ENCODE measurements around the gene TMEM208. TPM values are rescaled to one million over a fixed set of nuclear protein-coding genes. Genes with fewer than 3 reads are reported as not detected.

Gene TMEM208
- total RNA-seq, 1 experiment from 2014 or later = 48.4 TPM

GRCh38 chr16:67202956-67203493 lies 23.9 kb upstream of the TMEM208 start:
- no peak for TF ChIP-seq ZNF416 (CRISPR knock-in tag; IDR thresholded peaks at IDR 0.05)
- no peak for TF ChIP-seq ELF4 (CRISPR knock-in tag; IDR thresholded peaks at IDR 0.05; ENCODE audit: low read depth)
- no peak for TF ChIP-seq ZNF317 (CRISPR knock-in tag; IDR thresholded peaks at IDR 0.05; ENCODE audit: borderline replicate concordance, low read depth)
- TF ChIP-seq FOXK1 (CRISPR knock-in tag; IDR thresholded peaks at IDR 0.05) = no peak
- Mint-ChIP-seq H3K27me3 (ENCODE audit: low read depth) (no peaks in the 10 kb centered on the region), H3K36me3 (peaks cover 2% of the 10 kb centered on the region; the same call in 1 of the 2 replicates), H3K27ac (no peak overlapping the region), H3K4me1 (peaks cover 9% of the 10 kb centered on the region), H3K9me3 (no peaks in the 10 kb centered on the region), H3K4me3 (no peak overlapping the region)
- DNase-seq (ENCODE audit: low spot score) (no peak), ATAC-seq (no peak)
- ChIA-PET CTCF (interaction anchor here (0.8 to 1.8 kb wide), 5 partner anchors 18 to 185 kb away, joined by 3 to 7 read pairs (median 4); no protein-coding TSS in a partner anchor), POLR2A (no interaction called here)

DNA sequence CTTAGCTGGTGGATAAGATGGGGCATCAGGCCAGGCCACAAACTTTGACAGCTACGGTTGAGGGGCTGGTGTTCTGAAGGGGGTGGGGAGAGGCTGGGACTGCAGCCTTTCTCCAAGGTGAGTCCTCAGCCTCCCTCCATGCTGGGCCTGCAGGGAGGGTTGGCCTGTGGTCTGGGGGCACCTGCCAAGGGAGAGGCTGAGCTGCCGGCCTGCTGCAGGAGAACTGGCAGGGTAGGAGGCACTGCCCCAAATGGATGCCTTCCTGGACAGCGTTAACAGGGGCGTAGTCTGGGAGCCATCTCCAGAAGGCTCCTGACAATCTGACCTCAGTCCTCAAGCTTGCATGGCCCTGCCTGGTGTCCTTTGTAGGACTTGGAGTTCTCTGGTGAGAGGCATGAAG lies 22.9 kb upstream of the TMEM208 start:
- H3K27ac Mint-ChIP-seq = no peak overlapping the region
- peaks cover 3% of the 10 kb centered on the region for H3K4me1 Mint-ChIP-seq
- H3K27me3 Mint-ChIP-seq (ENCODE audit: low read depth) = no peaks in the 10 kb centered on the region
- TF ChIP-seq, protein P1, sequence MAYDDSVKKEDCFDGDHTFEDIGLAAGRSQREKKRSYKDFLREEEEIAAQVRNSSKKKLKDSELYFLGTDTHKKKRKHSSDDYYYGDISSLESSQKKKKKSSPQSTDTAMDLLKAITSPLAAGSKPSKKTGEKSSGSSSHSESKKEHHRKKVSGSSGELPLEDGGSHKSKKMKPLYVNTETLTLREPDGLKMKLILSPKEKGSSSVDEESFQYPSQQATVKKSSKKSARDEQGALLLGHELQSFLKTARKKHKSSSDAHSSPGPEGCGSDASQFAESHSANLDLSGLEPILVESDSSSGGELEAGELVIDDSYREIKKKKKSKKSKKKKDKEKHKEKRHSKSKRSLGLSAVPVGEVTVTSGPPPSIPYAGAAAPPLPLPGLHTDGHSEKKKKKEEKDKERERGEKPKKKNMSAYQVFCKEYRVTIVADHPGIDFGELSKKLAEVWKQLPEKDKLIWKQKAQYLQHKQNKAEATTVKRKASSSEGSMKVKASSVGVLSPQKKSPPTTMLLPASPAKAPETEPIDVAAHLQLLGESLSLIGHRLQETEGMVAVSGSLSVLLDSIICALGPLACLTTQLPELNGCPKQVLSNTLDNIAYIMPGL (CRISPR knock-in tag; IDR thresholded peaks at IDR 0.05) = no peak
- H3K36me3 Mint-ChIP-seq = peaks cover 2% of the 10 kb centered on the region; the same call in 1 of the 2 replicates
- no peak overlapping the region for H3K4me3 Mint-ChIP-seq
- ChIA-PET POLR2A (no interaction called here), CTCF (interaction anchor here (0.7 to 1.0 kb wide), 2 partner anchors 19 to 42 kb away, joined by 3 read pairs; no protein-coding TSS in a partner anchor)
- DNase-seq (ENCODE audit: low spot score) (no peak), ATAC-seq (no peak)
- no peaks in the 10 kb centered on the region for H3K9me3 Mint-ChIP-seq

GRCh38 chr16:67206129-67206837 lies 20.6 kb upstream of the TMEM208 start:
- CTCF ChIA-PET = interaction anchor here (1.0 to 1.7 kb wide), 2 partner anchors 41 to 245 kb away, joined by 3 to 4 read pairs; partner anchors contain the start of genes CES3 and FHOD1
- POLR2A ChIA-PET = interaction anchor here (0.6 kb wide), 1 partner anchor 1925 kb away, joined by 3 read pairs; no protein-coding TSS in a partner anchor
- H3K36me3 Mint-ChIP-seq = no peaks in the 10 kb centered on the region
- H3K4me1 Mint-ChIP-seq = no peaks in the 10 kb centered on the region
- H3K27ac Mint-ChIP-seq = no peak overlapping the region
- H3K4me3 Mint-ChIP-seq = no peak overlapping the region
- TF ChIP-seq ZNF396 (CRISPR knock-in tag; IDR thresholded peaks at IDR 0.05; ENCODE audit: borderline replicate concordance) = no peak
- TF ChIP-seq FOXJ3 (CRISPR knock-in tag; IDR thresholded peaks at IDR 0.05; ENCODE audit: borderline replicate concordance) = no peak
- no peak for TF ChIP-seq CREB1 (CRISPR knock-in tag; IDR thresholded peaks at IDR 0.05)
- TF ChIP-seq ZNF281 (CRISPR knock-in tag; IDR thresholded peaks at IDR 0.05) = no peak
- TF ChIP-seq ETV6 (CRISPR knock-in tag; IDR thresholded peaks at IDR 0.05) = no peak
- TF ChIP-seq ZNF423 (CRISPR knock-in tag; IDR thresholded peaks at IDR 0.05) = no peak
- TF ChIP-seq ZNF263 (CRISPR knock-in tag; IDR thresholded peaks at IDR 0.05; ENCODE audit: low read depth) = no peak
- no peak for TF ChIP-seq PREB (CRISPR knock-in tag; IDR thresholded peaks at IDR 0.05; ENCODE audit: borderline replicate concordance)
- H3K9me3 Mint-ChIP-seq = no peaks in the 10 kb centered on the region
- DNase-seq (ENCODE audit: low spot score) (no peak), ATAC-seq (no peak)
- no peaks in the 10 kb centered on the region for H3K27me3 Mint-ChIP-seq (ENCODE audit: low read depth)

Measured in WTC11 (cell line).